AG04450 (cell line): ENCODE results near the gene EPN2. TPM values are rescaled to one million over a fixed set of nuclear protein-coding genes. Genes with fewer than 3 reads are reported as not detected.

Source experiments
- CTCF ChIA-PET: fragments of 300-600, 350-600 bp; formaldehyde crosslinking; extraction: SDS; loops from one replicate; lab custom pipeline; 2022; ENCODE audit warnings: antibody characterized with exemption, inconsistent platforms; lab: Charles Lee
- POLR2A ChIA-PET: fragments of 350-600 bp; formaldehyde crosslinking; extraction: SDS; loops from one replicate; lab custom pipeline; 2021; ENCODE audit warnings: antibody characterized with exemption, inconsistent platforms; lab: Yijun Ruan, JAX
- DNase-seq: peaks from one replicate; pipeline ENCODE4 v3.0.0-alpha.2; 2011; ENCODE audit warnings: low read depth, low spot score
- H3K27ac ChIP-seq: one replicate; pipeline ENCODE4 v1.5.1; 2012; ENCODE audit warnings: low read depth, low read length, control low read depth
- H3K27me3 ChIP-seq: one replicate; pipeline ENCODE4 v1.6.0; 2012; ENCODE audit warnings: low read length; ENCODE audit not compliant: control insufficient read depth, insufficient read depth
- H3K4me3 ChIP-seq: 2 replicates; pipeline ENCODE4 v1.5.1; 2011; ENCODE audit warnings: mild to moderate bottlenecking, low read depth, low read length, control low read depth
- H3K9me3 ChIP-seq: 2 replicates; pipeline ENCODE4 v1.5.1; 2012; ENCODE audit warnings: low read length; ENCODE audit not compliant: control insufficient read depth, insufficient read depth
- polyA plus RNA-seq: library from polyadenylated mRNA; depleted of rRNA; stranded (reverse); fragments of >200 nt; gene quantifications from 2 replicates; pipeline ENCODE4 v1.2.3, GENCODE V29; 2011; rRNA removed
- small RNA-seq: library from RNA; depleted of rRNA; stranded (forward); fragments of <200 nt; gene quantifications from one replicate; pipeline ENCODE3, GENCODE V24; 2012; ENCODE audit warnings: low read depth; ENCODE audit not compliant: insufficient read length
- TF ChIP-seq, protein P1 (sequence below): IDR thresholded peaks from 2 replicates; pipeline ENCODE4 v1.5.1; 2011; ENCODE audit warnings: low read depth, low read length, control low read depth, inconsistent platforms

EPN2 gene
- polyA plus RNA-seq, 1 experiment: 27.9 TPM

DNA sequence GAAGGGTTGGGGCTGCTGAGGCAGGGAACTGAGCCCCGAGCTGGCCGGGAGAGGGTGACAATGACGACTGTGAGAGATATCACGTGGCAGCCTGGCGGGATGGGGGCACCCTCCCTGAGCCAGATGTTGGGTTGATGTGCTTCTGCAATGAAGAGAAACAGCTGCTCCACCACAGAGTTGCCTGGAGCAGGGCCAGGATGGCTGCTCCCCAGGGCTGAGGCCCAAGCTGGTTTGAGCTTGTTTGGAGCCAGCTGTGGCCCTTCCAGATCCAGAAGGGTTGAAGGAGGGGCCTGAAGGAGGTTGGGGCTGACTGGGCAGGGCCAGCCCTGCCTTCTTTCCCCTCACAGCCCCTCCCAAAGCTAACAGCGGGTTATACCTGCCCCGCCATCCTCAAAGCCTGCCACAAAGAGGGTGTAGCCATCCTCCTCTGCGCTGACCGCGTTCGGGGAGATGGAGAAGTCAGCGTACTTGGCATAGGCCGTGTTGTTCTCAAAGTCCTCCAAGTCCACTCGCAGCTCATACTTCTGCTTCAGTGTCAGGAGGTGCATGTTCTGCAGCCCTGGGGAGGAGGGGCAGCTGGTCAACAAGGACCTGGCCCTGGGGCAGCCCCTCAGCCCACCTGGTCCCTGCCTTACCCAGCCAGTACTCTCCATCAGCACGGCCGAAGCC lies 147.7 kb downstream of the EPN2 start:
- ChIA-PET CTCF (interaction anchor here (0.5 to 2.3 kb wide), 4 partner anchors 22 to 382 kb away, joined by 3 to 18 read pairs (median 4); partner anchors contain the start of gene B9D1), POLR2A (interaction anchor here (0.6 to 2.1 kb wide), 5 partner anchors 20 to 121 kb away, joined by 3 to 16 read pairs (median 3); no protein-coding TSS in a partner anchor)
- H3K4me3 ChIP-seq: peak overlapping the region; percentile 76
- TF ChIP-seq, protein P1, sequence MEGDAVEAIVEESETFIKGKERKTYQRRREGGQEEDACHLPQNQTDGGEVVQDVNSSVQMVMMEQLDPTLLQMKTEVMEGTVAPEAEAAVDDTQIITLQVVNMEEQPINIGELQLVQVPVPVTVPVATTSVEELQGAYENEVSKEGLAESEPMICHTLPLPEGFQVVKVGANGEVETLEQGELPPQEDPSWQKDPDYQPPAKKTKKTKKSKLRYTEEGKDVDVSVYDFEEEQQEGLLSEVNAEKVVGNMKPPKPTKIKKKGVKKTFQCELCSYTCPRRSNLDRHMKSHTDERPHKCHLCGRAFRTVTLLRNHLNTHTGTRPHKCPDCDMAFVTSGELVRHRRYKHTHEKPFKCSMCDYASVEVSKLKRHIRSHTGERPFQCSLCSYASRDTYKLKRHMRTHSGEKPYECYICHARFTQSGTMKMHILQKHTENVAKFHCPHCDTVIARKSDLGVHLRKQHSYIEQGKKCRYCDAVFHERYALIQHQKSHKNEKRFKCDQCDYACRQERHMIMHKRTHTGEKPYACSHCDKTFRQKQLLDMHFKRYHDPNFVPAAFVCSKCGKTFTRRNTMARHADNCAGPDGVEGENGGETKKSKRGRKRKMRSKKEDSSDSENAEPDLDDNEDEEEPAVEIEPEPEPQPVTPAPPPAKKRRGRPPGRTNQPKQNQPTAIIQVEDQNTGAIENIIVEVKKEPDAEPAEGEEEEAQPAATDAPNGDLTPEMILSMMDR: no peak
- H3K27ac ChIP-seq: peak overlapping the region; percentile 78
- DNase-seq: peak; percentile 88
- no peaks in the 10 kb centered on the region for H3K27me3 ChIP-seq
- no peaks in the 10 kb centered on the region for H3K9me3 ChIP-seq

DNA sequence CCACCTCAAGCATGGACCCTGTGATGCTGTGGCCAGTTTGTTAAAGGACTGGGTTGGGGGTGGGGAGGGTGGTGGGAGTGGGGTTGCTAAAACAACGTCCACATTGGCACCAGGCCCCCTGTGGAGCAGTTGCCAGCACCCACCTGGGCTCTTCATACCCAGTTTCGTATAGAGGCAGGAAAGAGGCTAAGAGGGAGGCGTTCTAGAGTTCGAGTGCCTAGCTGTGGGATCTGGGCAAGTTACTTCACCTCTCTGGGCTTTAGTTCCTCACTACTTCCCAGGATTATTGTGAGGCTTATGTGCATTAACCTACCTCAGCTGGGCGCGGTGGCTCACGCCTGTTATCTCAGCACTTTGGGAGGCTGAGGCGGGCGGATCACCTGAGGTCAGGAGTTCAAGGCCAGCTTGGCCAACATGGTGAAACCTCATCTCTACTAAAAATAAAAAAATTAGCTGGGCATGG lies 148.4 kb downstream of the EPN2 start:
- TF ChIP-seq, protein P1: no peak
- ChIA-PET POLR2A (interaction anchor here (2.1 to 4.7 kb wide), 3 partner anchors 8 to 62 kb away, joined by 16 to 52 read pairs (median 19); partner anchors contain the start of gene MAPK7), CTCF (interaction anchor here (1.2 to 2.3 kb wide), 3 partner anchors 23 to 381 kb away, joined by 3 to 18 read pairs (median 5); partner anchors contain the start of gene B9D1)
- no peak for DNase-seq
- Histone ChIP-seq H3K27me3 (no peaks in the 10 kb centered on the region), H3K9me3 (no peaks in the 10 kb centered on the region), H3K4me3 (peak overlapping the region; percentile 76), H3K27ac (peak overlapping the region; percentile 78)

Small RNA genes lying within 50 kb of the gene (small RNA-seq; reads per million reads assigned to genes)
- 1.3 reads per million for gene MIR1180

Other genes with a start within 250 kb of the EPN2 start
- 4.8 and 6.1 TPM in 2 replicates for gene FAM83G, start 232.6 kb upstream of the EPN2 start, polyA plus RNA-seq
- 0.04 and 0.15 TPM in 2 replicates for gene GRAP, start 190.4 kb upstream of the EPN2 start, polyA plus RNA-seq
- not detected in 2 replicates for gene GRAPL, start 109.8 kb upstream of the EPN2 start, polyA plus RNA-seq
- gene B9D1, start 125.4 kb downstream of the EPN2 start, polyA plus RNA-seq: 35.2 and 45.8 TPM in 2 replicates
- gene MAPK7, start 141.1 kb downstream of the EPN2 start, polyA plus RNA-seq: 6.2 and 11.0 TPM in 2 replicates
- gene MFAP4, start 149.8 kb downstream of the EPN2 start, polyA plus RNA-seq: 122 and 230 TPM in 2 replicates
- gene RNF112, start 173.9 kb downstream of the EPN2 start, polyA plus RNA-seq: 3.3 and 4.5 TPM in 2 replicates